ENCODE data around the gene FOXK1.

FOXK1 gene

GRCh38 chr7:4768597-4769569 lies 86.8 kb downstream of the FOXK1 start:
- Histone ChIP-seq H3K4me3 (ENCODE audit: low read depth, low read length) (no peak overlapping the region), H3K36me3 (peaks cover 8% of the 10 kb centered on the region), H3K27ac (no peak overlapping the region), H3K27me3 (ENCODE audit: insufficient read depth, low read depth, severe bottlenecking) (no peaks in the 10 kb centered on the region), H3K9me3 (ENCODE audit: severe bottlenecking) (no peaks in the 10 kb centered on the region)
- no peak for TF ChIP-seq CTCF (IDR thresholded peaks at IDR 0.05; ENCODE audit: low read depth, low read length)
- DNase-seq, result no peak

- no peak overlapping the region for H3K4me3 ChIP-seq (ENCODE audit: low read depth, low read length)
- no peak overlapping the region for H3K27ac ChIP-seq
- no peak for TF ChIP-seq CTCF (IDR thresholded peaks at IDR 0.05; ENCODE audit: low read depth, low read length)
- no peaks in the 10 kb centered on the region for H3K9me3 ChIP-seq (ENCODE audit: severe bottlenecking)
- H3K27me3 ChIP-seq (ENCODE audit: insufficient read depth, low read depth, severe bottlenecking), result no peaks in the 10 kb centered on the region
- no peak for DNase-seq
- peaks cover 4% of the 10 kb centered on the region for H3K36me3 ChIP-seq
Observed at GRCh38 chr7:4769761-4770160, 87.7 kb downstream of the FOXK1 start.

GRCh38 chr7:4770886-4771285 lies 88.8 kb downstream of the FOXK1 start:
- H3K27ac ChIP-seq, result no peak overlapping the region
- DNase-seq, result no peak
- H3K36me3 ChIP-seq, result peaks cover 1% of the 10 kb centered on the region
- no peaks in the 10 kb centered on the region for H3K27me3 ChIP-seq (ENCODE audit: insufficient read depth, low read depth, severe bottlenecking)
- H3K9me3 ChIP-seq (ENCODE audit: severe bottlenecking), result no peaks in the 10 kb centered on the region
- no peak for TF ChIP-seq CTCF (IDR thresholded peaks at IDR 0.05; ENCODE audit: low read depth, low read length)
- no peak overlapping the region for H3K4me3 ChIP-seq (ENCODE audit: low read depth, low read length)

GRCh38 chr7:4771737-4772136 lies 89.6 kb downstream of the FOXK1 start:
- H3K9me3 ChIP-seq (ENCODE audit: severe bottlenecking), result no peaks in the 10 kb centered on the region
- H3K36me3 ChIP-seq, result no peaks in the 10 kb centered on the region; the same call in none of the 2 replicates
- no peak for TF ChIP-seq CTCF (IDR thresholded peaks at IDR 0.05; ENCODE audit: low read depth, low read length)
- no peak for DNase-seq
- H3K4me3 ChIP-seq (ENCODE audit: low read depth, low read length), result no peak overlapping the region
- H3K27me3 ChIP-seq (ENCODE audit: insufficient read depth, low read depth, severe bottlenecking), result no peaks in the 10 kb centered on the region
- H3K27ac ChIP-seq, result no peak overlapping the region

- Histone ChIP-seq H3K36me3 (no peaks in the 10 kb centered on the region; the same call in 1 of the 2 replicates), H3K27ac (no peak overlapping the region), H3K27me3 (ENCODE audit: insufficient read depth, low read depth, severe bottlenecking) (no peaks in the 10 kb centered on the region), H3K9me3 (ENCODE audit: severe bottlenecking) (no peaks in the 10 kb centered on the region), H3K4me3 (ENCODE audit: low read depth, low read length) (no peak overlapping the region)
- no peak for DNase-seq
- no peak for TF ChIP-seq CTCF (IDR thresholded peaks at IDR 0.05; ENCODE audit: low read depth, low read length)
Observed at GRCh38 chr7:4772306-4772705, 90.2 kb downstream of the FOXK1 start.
